Subcutaneous adipose tissue (tissue), 4 donors: Measurements from ENCODE around the gene MKLN1. TPM values are rescaled to one million over a fixed set of nuclear protein-coding genes. Genes with fewer than 3 reads are reported as not detected.

Experiments used
- CTCF ChIP-seq: fragments of 450-650 bp; IDR thresholded peaks from one replicate; pipeline ENCODE4 v1.5.1; 2016; ENCODE audit warnings: low read depth, mild to moderate bottlenecking, control low read depth, antibody characterized with exemption, moderate library complexity
- total RNA-seq, 4 donors: library from RNA; depleted of rRNA; stranded (reverse); fragments of >200 nt; gene quantifications; one replicate each; pipeline ENCODE4 v1.1.0, GENCODE V29; 2016

The MKLN1 gene
- total RNA-seq, 4 donors from 2014 or later = 67.0 to 144 (median 89.2) TPM

GRCh38 chr7:131357282-131357880 is 29.7 kb downstream of the MKLN1 start:
- TF ChIP-seq CTCF = no peak

GRCh38 chr7:131358636-131359035 is 31.0 kb downstream of the MKLN1 start:
- TF ChIP-seq CTCF = no peak

- TF ChIP-seq CTCF = no peak
Observed at GRCh38 chr7:131359136-131359776, 31.6 kb downstream of the MKLN1 start.

GRCh38 chr7:131363719-131364118 is 36.0 kb downstream of the MKLN1 start:
- TF ChIP-seq CTCF = no peak

- TF ChIP-seq CTCF = no peak
Observed at GRCh38 chr7:131364767-131365344, 37.2 kb downstream of the MKLN1 start.

- TF ChIP-seq CTCF = no peak
Observed at GRCh38 chr7:131365838-131366237, 38.2 kb downstream of the MKLN1 start.

GRCh38 chr7:131369354-131369753 is 41.7 kb downstream of the MKLN1 start:
- TF ChIP-seq CTCF = no peak
